ENCODE measurements around the gene MDFI. TPM values are rescaled to one million over a fixed set of nuclear protein-coding genes. Genes with fewer than 3 reads are reported as not detected.

MDFI gene
- total RNA-seq, 4 donors from 2014 or later = 0.83 to 4.6 (median 3.5) TPM

- peaks cover 16 to 20% (median 17%) of the 10 kb centered on the region in 4 donors for H3K4me1 ChIP-seq
- H3K9me3 ChIP-seq = no peaks in the 10 kb centered on the region
- 86% methylated on average over 2 of the region's 2 CpGs for WGBS
- no peak overlapping the region for H3K4me3 ChIP-seq
- H3K27me3 ChIP-seq = peaks cover 6 to 54% (median 17%) of the 10 kb centered on the region in 4 donors
- no peak overlapping the region for H3K27ac ChIP-seq (replicated peaks in 1 of 4)
- H3K36me3 ChIP-seq = no peaks in the 10 kb centered on the region
- DNase-seq (ENCODE audit: extremely low spot score) = no peak
- intact Hi-C loops (cut with DNase I) = no loop called here
- TF ChIP-seq CTCF (IDR thresholded peaks at IDR 0.05) = no peak
- no peak for TF ChIP-seq EP300 (IDR thresholded peaks at IDR 0.05)
- no peak for TF ChIP-seq POLR2A (IDR thresholded peaks at IDR 0.05; ENCODE audit: low read depth)
- no peak for TF ChIP-seq POLR2AphosphoS5 (IDR thresholded peaks at IDR 0.05)
Observed at GRCh38 chr6:41633056-41633634, 5.1 kb upstream of the MDFI start.

- 31% methylated on average over 4 of the region's 4 CpGs for WGBS
- Histone ChIP-seq H3K9me3 (no peaks in the 10 kb centered on the region), H3K4me1 (peaks cover 28 to 35% (median 30%) of the 10 kb centered on the region in 4 donors), H3K27ac (replicated peaks in 1 of 4) (no peak overlapping the region), H3K4me3 (no peak overlapping the region), H3K36me3 (no peaks in the 10 kb centered on the region), H3K27me3 (peaks cover 6 to 56% (median 29%) of the 10 kb centered on the region in 4 donors)
- TF ChIP-seq POLR2AphosphoS5 (IDR thresholded peaks at IDR 0.05) (no peak), CTCF (IDR thresholded peaks at IDR 0.05) (no peak), EP300 (IDR thresholded peaks at IDR 0.05) (no peak), POLR2A (IDR thresholded peaks at IDR 0.05; ENCODE audit: low read depth) (no peak)
- intact Hi-C loops (cut with DNase I) = no loop called here
- no peak for DNase-seq (ENCODE audit: extremely low spot score)
Observed at GRCh38 chr6:41634657-41635056, 3.6 kb upstream of the MDFI start.

- intact Hi-C loops (cut with DNase I) = no loop called here
- WGBS = 86% methylated on average over 6 of the region's 6 CpGs
- peaks cover 28 to 40% (median 32%) of the 10 kb centered on the region in 4 donors for H3K4me1 ChIP-seq
- no peak for DNase-seq (ENCODE audit: extremely low spot score)
- no peaks in the 10 kb centered on the region for H3K36me3 ChIP-seq
- no peaks in the 10 kb centered on the region for H3K9me3 ChIP-seq
- H3K27me3 ChIP-seq = peaks cover 6 to 63% (median 29%) of the 10 kb centered on the region in 4 donors
- no peak overlapping the region for H3K4me3 ChIP-seq
- TF ChIP-seq EP300 (IDR thresholded peaks at IDR 0.05) (no peak), POLR2A (IDR thresholded peaks at IDR 0.05; ENCODE audit: low read depth) (no peak), CTCF (IDR thresholded peaks at IDR 0.05) (no peak), POLR2AphosphoS5 (IDR thresholded peaks at IDR 0.05) (no peak)
- H3K27ac ChIP-seq (replicated peaks in 1 of 4) = no peak overlapping the region
Observed at GRCh38 chr6:41635365-41635764, 2.9 kb upstream of the MDFI start.

GRCh38 chr6:41636833-41637193 is 1.5 kb upstream of the MDFI start:
- Histone ChIP-seq H3K9me3 (no peaks in the 10 kb centered on the region), H3K27ac (replicated peaks in 1 of 4) (peak overlapping the region in 1 of 4 donors; percentile 36), H3K27me3 (peaks cover 6 to 73% (median 29%) of the 10 kb centered on the region in 4 donors), H3K36me3 (no peaks in the 10 kb centered on the region), H3K4me3 (peak overlapping the region; percentile 48 to 61 (median 52)), H3K4me1 (peaks cover 28 to 43% (median 32%) of the 10 kb centered on the region in 4 donors)
- TF ChIP-seq EP300 (IDR thresholded peaks at IDR 0.05) (no peak), CTCF (IDR thresholded peaks at IDR 0.05) (no peak), POLR2A (IDR thresholded peaks at IDR 0.05; ENCODE audit: low read depth) (no peak), POLR2AphosphoS5 (IDR thresholded peaks at IDR 0.05) (no peak)
- 68% methylated on average over 18 of the region's 31 CpGs for WGBS
- intact Hi-C loops (cut with DNase I) = no loop called here
- no peak for DNase-seq (ENCODE audit: extremely low spot score)

Measured in esophagus muscularis mucosa (tissue), 4 donors.